ENCODE results near the gene LUC7L3.
"Not testable (repeated sequence)": the region's sequence is repeated elsewhere in the genome, so short reads cannot be mapped to it uniquely, and the experiment has no call there.

LUC7L3 gene

GRCh38 chr17:50719144-50719923, at the start of gene LUC7L3:
Gene LUC7L3 (plus strand): TSS chr17:50719603. CDS start chr17:50719733, 130 bp downstream.
- DNase-seq, result peak; percentile 90 to 91

- DNase-seq, result no peak
Measured at GRCh38 chr17:50672071-50672470, 47.3 kb upstream of the LUC7L3 start.

- DNase-seq, result no peak
Measured at GRCh38 chr17:50672831-50673551, 46.4 kb upstream of the LUC7L3 start.

- DNase-seq, result no peak
Measured at GRCh38 chr17:50675190-50675589, 44.2 kb upstream of the LUC7L3 start.

GRCh38 chr17:50675627-50676026, 43.8 kb upstream of the LUC7L3 start:
- no peak for DNase-seq

GRCh38 chr17:50676065-50676975, 43.1 kb upstream of the LUC7L3 start:
- DNase-seq, result no peak

- DNase-seq, result no peak
Measured at GRCh38 chr17:50677851-50678375, 41.5 kb upstream of the LUC7L3 start.

- DNase-seq, result no peak
Measured at GRCh38 chr17:50679008-50679544, 40.3 kb upstream of the LUC7L3 start.

- no peak for DNase-seq
Measured at GRCh38 chr17:50680126-50680525, 39.3 kb upstream of the LUC7L3 start.

GRCh38 chr17:50680543-50681262, 38.7 kb upstream of the LUC7L3 start:
- not testable (repeated sequence) for DNase-seq

GRCh38 chr17:50681263-50682200, 37.9 kb upstream of the LUC7L3 start:
- DNase-seq, result peak in 1 of 2 experiments; percentile 23

- no peak for DNase-seq
Measured at GRCh38 chr17:50682441-50682840, 37.0 kb upstream of the LUC7L3 start.

GRCh38 chr17:50682938-50683337, 36.5 kb upstream of the LUC7L3 start:
- no peak for DNase-seq

GRCh38 chr17:50683434-50684287, 35.7 kb upstream of the LUC7L3 start:
- no peak for DNase-seq

- DNase-seq, result no peak
Measured at GRCh38 chr17:50684288-50684611, 35.2 kb upstream of the LUC7L3 start.

- DNase-seq, result no peak
Measured at GRCh38 chr17:50684612-50685333, 34.6 kb upstream of the LUC7L3 start.

- no peak for DNase-seq
Measured at GRCh38 chr17:50685334-50685665, 34.1 kb upstream of the LUC7L3 start.

GRCh38 chr17:50685691-50686493, 33.5 kb upstream of the LUC7L3 start:
- no peak for DNase-seq
